Activated T-helper 1 cell treated with anti-CD3 and anti-CD28 coated beads, Interleukin-12 subunit alpha, Interleukin-12 subunit beta, Interleukin-2, Interleukin-4 antibody, amounts not matched to agents 30 ng/mL and 10 ng/mL and 1 ng/mL, durations not matched to agents 14 hours and 24 hours and 36 hours (primary cell): ENCODE measurements around the gene SNAPC2. TPM values are rescaled to one million over a fixed set of nuclear protein-coding genes. Genes with fewer than 3 reads are reported as not detected.

ENCODE experiments used
- DNase-seq: peaks from one replicate; pipeline ENCODE4 v3.0.0; 2021; ENCODE audit warnings: low spot score
- H3K27ac Mint-ChIP-seq: one replicate; pipeline ENCODE4 v1.8.0; 2021; ENCODE audit warnings: mild to moderate bottlenecking, mixed read lengths
- H3K27me3 Mint-ChIP-seq: one replicate; pipeline ENCODE4 v1.8.0; 2022; ENCODE audit warnings: mild to moderate bottlenecking, moderate library complexity, mixed read lengths; ENCODE audit not compliant: insufficient read depth
- H3K36me3 Mint-ChIP-seq: one replicate; pipeline ENCODE4 v1.8.0; 2021; ENCODE audit warnings: low read depth, mixed read lengths
- H3K4me1 Mint-ChIP-seq: one replicate; pipeline ENCODE4 v1.8.0; 2021; ENCODE audit warnings: low read depth, mixed read lengths
- H3K4me3 Mint-ChIP-seq: one replicate; pipeline ENCODE4 v1.8.0; 2021; ENCODE audit warnings: mild to moderate bottlenecking, moderate library complexity, mixed read lengths
- H3K9me3 Mint-ChIP-seq: one replicate; pipeline ENCODE4 v1.8.0; 2021; ENCODE audit warnings: mixed read lengths
- intact Hi-C: fragments of 100-400 bp; cut with micrococcal nuclease; formaldehyde crosslinking; loops from one replicate; pipeline ENCODE4 v1.15.1; 2024
- total RNA-seq: library from RNA; stranded (reverse); gene quantifications from 2 replicates; pipeline ENCODE4 v1.2.3, GENCODE V29; 2022

SNAPC2 gene
- total RNA-seq, 1 donor from 2014 or later, result 21.3 TPM

DNA sequence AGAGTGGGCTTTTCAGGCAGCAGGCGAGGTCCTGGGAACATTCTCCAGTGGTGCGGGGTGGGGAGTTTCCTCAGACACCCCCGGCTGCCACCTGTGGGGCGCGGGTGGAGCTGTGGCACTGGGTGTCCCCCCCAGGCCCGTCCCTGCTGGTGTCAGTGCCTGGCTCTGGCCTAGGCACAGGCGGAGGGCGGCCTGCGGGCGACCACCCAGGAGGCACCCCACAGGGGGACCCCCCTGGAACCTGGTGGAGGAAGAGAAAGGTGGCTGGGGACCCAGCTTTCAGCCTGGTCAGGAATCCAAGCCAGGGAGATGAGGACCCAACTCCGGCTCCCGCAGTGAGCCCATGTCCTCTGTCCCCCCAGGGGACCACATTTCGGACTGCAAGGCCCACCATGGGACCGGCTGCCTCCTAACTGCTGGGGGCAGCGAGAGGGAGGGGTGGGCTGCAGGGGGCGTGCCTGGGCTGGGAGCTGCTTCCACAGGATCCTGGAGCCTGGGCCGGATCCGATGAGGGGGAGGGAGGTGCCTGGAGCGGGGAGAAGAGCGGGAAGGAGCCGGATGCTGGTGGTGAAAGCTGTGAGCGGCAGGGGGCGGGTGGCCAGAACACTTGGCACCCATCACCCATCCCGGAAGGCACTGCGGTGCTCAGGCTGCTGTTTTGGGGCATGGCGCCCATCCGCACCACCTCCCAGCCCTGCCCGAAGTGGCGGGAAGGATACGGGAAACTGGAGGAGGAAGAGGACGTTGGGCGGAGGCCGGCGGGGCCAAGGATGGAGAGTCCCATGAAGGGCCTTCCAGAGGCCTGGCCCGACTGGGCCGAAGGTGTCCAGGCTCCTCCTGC, 11.3 kb downstream of the SNAPC2 start:
- peaks cover 8% of the 10 kb centered on the region for H3K36me3 Mint-ChIP-seq
- DNase-seq, result no peak
- no peaks in the 10 kb centered on the region for H3K9me3 Mint-ChIP-seq
- intact Hi-C loops, result no loop called here
- H3K27ac Mint-ChIP-seq, result no peak overlapping the region
- H3K27me3 Mint-ChIP-seq, result no peaks in the 10 kb centered on the region
- H3K4me1 Mint-ChIP-seq, result peaks cover 11% of the 10 kb centered on the region
- no peak overlapping the region for H3K4me3 Mint-ChIP-seq

DNA sequence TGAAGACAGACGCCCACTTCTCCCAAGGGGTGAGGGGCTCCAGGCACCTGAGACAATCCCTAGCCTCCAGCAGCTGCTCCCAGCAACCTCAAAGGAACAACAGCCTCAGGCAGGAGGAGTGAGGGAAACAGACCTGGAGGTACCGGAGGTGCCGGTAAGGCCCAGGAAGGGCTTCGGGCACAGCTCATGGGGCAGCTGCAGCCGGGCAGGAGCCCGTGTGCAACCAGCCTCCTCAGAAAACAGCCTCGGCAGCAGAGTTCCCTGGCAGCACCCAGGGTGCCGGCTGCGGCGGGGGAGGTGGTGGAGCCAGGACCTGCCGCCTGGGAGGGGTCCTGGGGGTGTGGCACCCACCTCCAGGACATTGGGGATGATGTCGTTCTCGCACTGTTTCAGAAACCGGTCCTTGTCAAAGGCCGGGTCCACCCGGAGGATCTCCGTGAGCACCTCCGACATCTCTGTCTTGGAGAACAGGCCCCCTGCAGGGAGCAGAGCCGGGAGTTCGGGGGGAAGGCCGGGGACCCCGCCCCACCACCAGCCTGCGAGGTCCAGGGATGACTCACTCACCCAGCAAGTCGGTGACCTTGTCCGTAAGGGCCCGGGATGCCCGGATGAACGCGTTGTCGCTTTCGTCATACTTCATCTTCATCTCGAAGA, 12.3 kb downstream of the SNAPC2 start:
- DNase-seq, result no peak
- Mint-ChIP-seq H3K4me3 (no peak overlapping the region), H3K36me3 (peaks cover 11% of the 10 kb centered on the region), H3K27me3 (no peaks in the 10 kb centered on the region), H3K27ac (no peak overlapping the region), H3K4me1 (peaks cover 9% of the 10 kb centered on the region), H3K9me3 (no peaks in the 10 kb centered on the region)
- intact Hi-C loops, result no loop called here

DNA sequence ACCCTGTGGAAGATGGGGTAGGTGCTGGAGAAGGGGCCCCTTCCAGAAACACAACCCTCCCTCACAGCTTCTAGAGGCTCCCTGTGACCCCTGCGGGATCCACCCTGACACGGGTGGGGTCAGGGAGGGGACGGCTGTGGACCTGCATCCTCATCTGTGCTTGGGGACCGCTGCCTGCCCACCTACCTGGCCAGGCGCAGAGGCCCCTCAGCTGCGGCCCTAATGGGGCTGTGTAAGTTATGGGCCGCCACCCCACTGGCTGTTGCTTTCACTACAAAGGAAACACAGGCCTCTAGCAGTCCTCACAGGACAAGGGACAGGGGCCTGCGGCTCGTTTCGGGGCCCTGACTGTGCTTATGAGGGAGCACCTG, 12.8 kb downstream of the SNAPC2 start:
- Mint-ChIP-seq H3K27ac (no peak overlapping the region), H3K4me1 (peaks cover 9% of the 10 kb centered on the region), H3K27me3 (no peaks in the 10 kb centered on the region), H3K36me3 (peaks cover 12% of the 10 kb centered on the region), H3K4me3 (no peak overlapping the region), H3K9me3 (no peaks in the 10 kb centered on the region)
- intact Hi-C loops, result no loop called here
- DNase-seq, result no peak

DNA sequence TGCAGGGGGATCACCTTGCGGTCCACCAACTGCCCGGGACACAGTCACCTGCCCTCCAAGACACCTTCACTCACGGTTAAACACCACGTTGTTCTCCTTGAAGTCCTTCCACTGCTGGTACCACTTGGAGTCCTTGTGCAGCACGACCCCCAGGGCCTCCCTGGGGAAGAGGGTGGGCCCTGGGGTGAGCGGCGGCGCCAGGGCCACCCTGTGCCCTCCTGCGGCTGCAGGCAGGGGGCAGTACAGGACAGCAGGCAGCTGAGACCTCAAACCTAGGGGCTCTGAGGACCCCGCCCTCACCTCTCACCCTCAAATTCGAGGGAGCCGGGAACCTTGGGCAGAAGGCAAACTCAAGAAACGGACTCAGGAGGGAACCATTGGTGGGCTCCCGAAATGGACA, 13.3 kb downstream of the SNAPC2 start:
- Mint-ChIP-seq H3K36me3 (peaks cover 10% of the 10 kb centered on the region), H3K27ac (no peak overlapping the region), H3K4me3 (no peak overlapping the region), H3K9me3 (no peaks in the 10 kb centered on the region), H3K4me1 (peaks cover 8% of the 10 kb centered on the region), H3K27me3 (no peaks in the 10 kb centered on the region)
- DNase-seq, result no peak
- intact Hi-C loops, result no loop called here

DNA sequence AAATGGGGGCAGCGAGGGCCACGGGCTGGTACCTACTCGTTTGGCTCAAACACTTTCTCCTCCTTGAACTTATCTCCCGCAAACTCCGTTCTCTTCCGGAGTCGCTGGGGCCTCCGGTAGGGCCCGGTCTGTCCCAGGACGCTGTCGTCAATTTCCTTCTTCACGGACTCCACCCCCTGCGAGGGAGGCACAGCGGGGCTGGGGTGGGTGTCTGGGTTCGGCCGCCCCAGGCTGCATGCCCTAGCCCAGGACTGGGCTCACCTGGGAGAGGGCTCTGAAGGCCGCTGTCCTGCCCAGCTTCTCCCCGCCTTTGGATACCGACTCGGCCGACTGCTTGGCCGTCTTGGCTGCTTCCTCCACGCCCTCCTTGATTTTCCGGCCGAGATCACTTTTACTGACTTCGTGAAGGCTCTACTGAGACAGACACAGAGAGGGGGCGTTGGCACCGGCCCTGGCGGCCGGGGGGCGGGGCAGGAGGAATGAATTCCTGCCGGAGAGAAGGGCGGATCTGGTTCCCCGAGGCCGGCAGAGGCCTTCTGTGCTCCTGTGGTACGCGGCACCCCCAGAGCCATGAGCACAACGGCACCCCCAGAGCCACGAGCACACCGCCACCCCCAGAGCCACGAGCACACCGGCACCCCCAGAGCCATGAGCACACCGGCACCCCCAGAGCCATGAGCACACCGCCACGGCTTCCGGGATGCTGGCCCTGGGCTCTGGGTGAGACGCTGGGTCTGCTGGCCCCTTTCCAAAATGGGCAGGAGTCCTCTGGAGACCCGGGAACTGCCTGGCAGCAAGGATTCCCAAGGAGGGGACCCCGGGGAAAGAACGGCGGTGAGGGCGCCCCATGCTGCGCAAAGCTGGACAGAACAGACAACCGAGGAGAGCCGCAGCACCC, 13.9 kb downstream of the SNAPC2 start:
- Mint-ChIP-seq H3K27ac (no peak overlapping the region), H3K4me1 (peaks cover 6% of the 10 kb centered on the region), H3K27me3 (no peaks in the 10 kb centered on the region), H3K9me3 (no peaks in the 10 kb centered on the region), H3K4me3 (no peak overlapping the region), H3K36me3 (peaks cover 13% of the 10 kb centered on the region)
- DNase-seq, result no peak
- intact Hi-C loops, result no loop called here

DNA sequence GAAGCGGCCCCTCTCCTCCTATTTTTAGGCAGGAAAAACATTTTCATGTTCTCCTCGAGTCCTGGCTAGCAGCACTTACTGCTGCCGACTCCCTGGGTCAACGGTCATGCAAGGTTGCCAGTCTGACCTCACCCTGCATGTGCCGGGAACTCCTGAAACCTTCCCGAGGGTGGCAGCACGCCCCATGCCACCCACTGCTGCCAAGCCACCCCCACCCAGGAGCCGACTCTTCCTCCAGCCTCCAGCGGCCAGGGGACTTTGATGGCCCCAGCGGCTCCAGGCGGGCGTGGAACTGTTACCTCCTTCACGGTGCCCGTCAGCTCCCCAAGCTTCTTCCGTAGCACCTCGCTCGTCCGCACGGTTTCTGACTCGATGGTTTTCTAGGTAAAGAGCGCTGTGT, 14.6 kb downstream of the SNAPC2 start:
- Mint-ChIP-seq H3K4me1 (peaks cover 5% of the 10 kb centered on the region), H3K27ac (no peak overlapping the region), H3K27me3 (no peaks in the 10 kb centered on the region), H3K36me3 (peaks cover 13% of the 10 kb centered on the region), H3K9me3 (no peaks in the 10 kb centered on the region), H3K4me3 (no peak overlapping the region)
- DNase-seq, result no peak
- intact Hi-C loops, result no loop called here

DNA sequence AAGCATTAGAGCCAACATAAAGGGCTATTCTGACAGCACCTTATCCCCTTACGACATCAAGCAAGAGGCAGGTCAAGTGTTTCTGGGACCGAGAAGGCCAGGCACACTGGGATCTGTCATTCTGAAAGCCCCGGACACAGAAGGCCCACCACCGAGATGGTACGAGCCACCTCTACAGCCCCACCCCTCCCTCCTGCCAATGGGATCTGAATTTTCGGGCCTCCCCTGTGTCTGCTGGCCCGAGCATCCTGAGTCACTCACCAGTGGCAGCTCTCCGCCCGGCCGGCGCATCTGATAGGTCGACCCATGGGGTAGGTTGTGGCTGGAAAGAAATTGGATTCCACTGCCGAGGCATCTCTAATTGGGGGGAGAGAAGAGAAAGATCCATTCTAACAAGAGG, 20.7 kb downstream of the SNAPC2 start:
- peaks cover 22% of the 10 kb centered on the region for H3K36me3 Mint-ChIP-seq
- H3K27me3 Mint-ChIP-seq, result no peaks in the 10 kb centered on the region
- no peak overlapping the region for H3K27ac Mint-ChIP-seq
- H3K4me3 Mint-ChIP-seq, result peak overlapping the region; percentile 55
- intact Hi-C loops, result loop anchor here (5.0 to 10.0 kb wide), 2 partner anchors 111 to 574 kb away; partner anchors contain the start of genes CCL25 and ZNF414
- peaks cover 27% of the 10 kb centered on the region for H3K4me1 Mint-ChIP-seq
- DNase-seq, result no peak
- no peaks in the 10 kb centered on the region for H3K9me3 Mint-ChIP-seq

DNA sequence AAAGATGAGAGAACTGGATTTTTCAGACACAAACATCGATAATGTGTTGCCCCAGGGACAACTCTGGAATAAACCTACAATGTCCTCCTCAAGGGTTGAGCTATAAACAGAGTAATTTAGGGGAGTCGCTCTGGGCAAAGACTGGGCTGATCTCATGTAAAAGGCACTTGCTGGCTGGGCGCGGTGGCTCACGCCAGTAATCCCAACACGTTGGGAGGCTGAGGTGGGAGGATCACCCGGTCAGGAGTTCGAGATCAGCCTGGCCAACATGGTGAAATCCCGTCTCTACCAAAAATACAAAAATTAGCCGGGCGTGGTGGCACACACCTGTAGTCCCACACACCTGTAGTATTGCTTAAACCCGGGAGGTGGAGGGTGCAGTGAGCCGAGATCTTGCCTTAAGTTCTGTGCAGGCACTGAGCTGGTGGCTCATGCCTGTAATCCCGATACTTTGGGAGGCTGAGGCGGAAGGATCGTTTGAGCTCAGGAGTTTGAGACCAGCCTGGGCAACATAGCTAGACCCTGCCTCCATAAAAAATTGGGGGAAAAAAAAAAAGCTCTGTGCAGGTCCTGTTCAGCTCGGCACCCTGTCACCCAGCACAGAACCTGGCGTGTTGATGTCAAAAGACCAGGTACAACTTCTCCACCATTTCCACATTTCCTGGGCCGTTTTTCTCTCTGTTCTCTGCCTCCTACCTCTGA, 21.9 kb downstream of the SNAPC2 start:
- Mint-ChIP-seq H3K9me3 (no peaks in the 10 kb centered on the region), H3K27me3 (no peaks in the 10 kb centered on the region), H3K36me3 (peaks cover 15% of the 10 kb centered on the region), H3K4me1 (peaks cover 27% of the 10 kb centered on the region), H3K4me3 (peak overlapping the region; percentile 87), H3K27ac (peak overlapping the region; percentile 18)
- no peak for DNase-seq
- intact Hi-C loops, result loop anchor here (2.0 to 10.0 kb wide), 3 partner anchors 71 to 573 kb away; partner anchors contain the start of genes CCL25 and ZNF414

DNA sequence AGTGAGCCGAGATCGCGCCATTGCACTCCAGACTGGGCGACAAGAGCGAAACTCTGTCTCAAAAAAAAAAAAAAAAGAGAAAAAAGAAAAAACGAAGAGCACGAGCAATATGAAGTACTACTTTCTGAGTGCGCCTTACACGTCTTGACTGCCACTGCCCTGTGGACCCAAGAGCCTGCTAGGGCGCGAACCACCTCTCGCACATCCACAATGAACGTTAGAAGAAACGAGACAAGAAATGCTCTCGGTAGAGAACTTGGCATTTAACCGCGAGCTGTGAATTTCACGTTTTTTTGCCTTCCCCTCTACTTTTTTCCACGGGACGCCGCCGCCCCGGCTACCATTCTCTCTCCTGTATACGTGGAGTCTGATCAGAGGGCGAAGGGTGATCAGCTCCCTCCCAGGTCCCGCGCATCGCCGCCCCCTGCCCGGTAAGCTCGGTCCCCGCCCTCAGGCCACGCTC, 22.9 kb downstream of the SNAPC2 start:
- DNase-seq, result no peak
- peaks cover 13% of the 10 kb centered on the region for H3K36me3 Mint-ChIP-seq
- H3K4me1 Mint-ChIP-seq, result peaks cover 27% of the 10 kb centered on the region
- intact Hi-C loops, result loop anchor here (1.0 to 10.0 kb wide), 9 partner anchors 14 to 572 kb away; partner anchors contain the start of genes CCL25, CD320, MAP2K7 and NDUFA7
- H3K27me3 Mint-ChIP-seq, result no peaks in the 10 kb centered on the region
- H3K9me3 Mint-ChIP-seq, result no peaks in the 10 kb centered on the region
- H3K27ac Mint-ChIP-seq, result peak overlapping the region; percentile 98
- H3K4me3 Mint-ChIP-seq, result peak overlapping the region; percentile 87

DNA sequence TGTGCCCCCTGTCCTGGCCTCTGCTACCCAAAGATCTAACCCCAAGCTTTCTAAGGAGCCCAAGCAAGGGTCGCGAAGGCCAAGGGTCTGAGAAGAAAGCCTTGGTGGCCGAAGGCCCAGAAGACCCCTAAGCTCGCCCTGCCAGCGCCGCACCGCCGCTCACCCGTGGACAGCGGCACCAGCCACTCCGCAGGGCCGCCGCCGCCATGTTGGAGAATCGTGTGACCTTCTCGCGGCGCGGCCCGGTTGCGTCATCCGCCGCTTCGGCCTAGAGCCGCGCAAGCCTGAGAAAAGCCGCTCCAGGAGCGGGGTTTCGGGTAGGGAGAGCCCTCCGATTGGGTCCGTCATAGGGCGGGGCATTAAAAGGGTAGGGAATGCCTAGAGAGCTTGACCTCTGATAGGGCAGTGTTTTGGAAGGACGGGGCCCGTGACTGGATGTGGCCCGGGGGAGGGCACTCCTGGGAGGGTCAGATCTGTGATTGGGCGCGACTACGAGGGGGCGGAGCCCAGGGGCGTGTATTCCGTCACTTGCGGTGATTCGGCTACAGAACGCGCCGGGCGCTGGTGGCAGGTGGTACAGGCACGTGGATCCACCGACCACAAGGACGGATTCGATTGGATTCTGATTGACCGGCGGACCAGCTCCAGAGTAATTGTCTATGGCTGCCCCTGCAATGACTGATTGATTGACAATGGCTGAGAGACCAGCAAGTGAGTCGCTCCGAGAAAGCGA, 23.5 kb downstream of the SNAPC2 start, which contains the start of gene TIMM44:
Gene TIMM44, minus strand, starts transcription at position 223 of the 733 bp plus-strand sequence. Its CDS starts 15 bp downstream, at position 208.
- Mint-ChIP-seq H3K27ac (peak within 1 kb of the TSS; percentile 98), H3K9me3 (no peaks in the 10 kb centered on the region), H3K4me3 (peak within 1 kb of the TSS; percentile 87), H3K27me3 (no peaks in the 10 kb centered on the region), H3K4me1 (peaks cover 27% of the 10 kb centered on the region), H3K36me3 (peaks cover 13% of the 10 kb centered on the region)
- intact Hi-C loops, result loop anchor here (1.0 to 10.0 kb wide), 13 partner anchors 14 to 571 kb away; partner anchors contain the start of genes CCL25, CD320, MAP2K7 and NDUFA7
- peak; percentile 99 for DNase-seq

DNA sequence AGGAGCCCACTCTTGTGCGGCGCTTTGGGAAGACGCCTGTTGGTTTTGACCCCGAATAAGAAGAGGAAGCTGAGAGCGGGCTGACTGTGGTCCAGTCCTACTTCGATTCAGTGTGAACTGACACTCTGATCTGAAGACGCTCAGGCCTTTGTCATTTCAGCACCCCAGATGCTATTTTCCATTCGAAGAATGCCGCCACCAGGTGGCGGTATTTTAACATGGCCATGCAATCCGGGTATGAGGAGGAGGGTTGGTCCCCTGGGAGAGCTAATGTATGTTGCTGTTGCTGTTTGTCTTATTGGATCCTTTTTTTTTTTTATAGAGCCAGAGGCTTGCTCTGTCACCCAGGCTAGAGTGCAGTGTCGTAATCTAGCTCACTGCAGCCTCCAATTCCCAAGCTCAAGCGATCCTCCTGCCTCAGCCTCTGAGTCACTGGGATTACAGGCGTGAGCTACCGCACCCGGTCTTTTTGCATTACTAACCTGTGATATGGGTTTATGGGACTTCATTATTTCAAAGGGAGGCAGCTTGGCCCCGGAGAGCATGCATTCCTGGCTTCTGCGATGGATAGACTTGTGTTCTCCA, 24.1 kb downstream of the SNAPC2 start:
- no peaks in the 10 kb centered on the region for H3K9me3 Mint-ChIP-seq
- H3K4me3 Mint-ChIP-seq, result peak overlapping the region; percentile 87
- H3K36me3 Mint-ChIP-seq, result peaks cover 9% of the 10 kb centered on the region

More for the DNA sequence above, 24.1 kb downstream of the SNAPC2 start:
- Mint-ChIP-seq H3K27me3 (no peaks in the 10 kb centered on the region), H3K27ac (peak overlapping the region; percentile 98), H3K4me1 (peaks cover 22% of the 10 kb centered on the region)
- DNase-seq, result peak; percentile 79
- intact Hi-C loops, result loop anchor here (1.0 to 10.0 kb wide), 6 partner anchors 58 to 571 kb away; partner anchors contain the start of genes CCL25 and ZNF414
